WTC11 (cell line): ENCODE results near the gene HIBADH. TPM values are rescaled to one million over a fixed set of nuclear protein-coding genes. Genes with fewer than 3 reads are reported as not detected.
A peak's percentile ranks its signal among the peaks of the same experiment; 100 is the strongest.

Experiments used
- ATAC-seq: fragments of 200-7000 bp; cut with Tn5 transposase; 2 replicates; pipeline ENCODE4 v1.10.0; 2021; ENCODE audit warnings: mild to moderate bottlenecking, moderate library complexity
- CTCF ChIA-PET: fragments of 300-600 bp; sonication (Branson Sonifier 250); formaldehyde crosslinking; loops from one replicate; lab custom pipeline; 2021; ENCODE audit warnings: antibody characterized with exemption; lab: Charles Lee
- POLR2A ChIA-PET: fragments of 350-600 bp; sonication (Branson Sonifier 250); formaldehyde crosslinking; loops from one replicate; lab custom pipeline; 2021; ENCODE audit warnings: antibody characterized with exemption; lab: Charles Lee
- DNase-seq: peaks from one replicate; pipeline ENCODE4 v3.0.0; 2021; ENCODE audit warnings: low spot score
- H3K27ac Mint-ChIP-seq: 2 replicates; pipeline ENCODE4 v1.8.0; 2021; ENCODE audit warnings: mixed read lengths
- H3K27me3 Mint-ChIP-seq: 2 replicates; pipeline ENCODE4 v1.8.0; 2021; ENCODE audit warnings: low read depth, mild to moderate bottlenecking, moderate library complexity, mixed read lengths
- H3K36me3 Mint-ChIP-seq: 2 replicates; pipeline ENCODE4 v1.8.0; 2021; ENCODE audit warnings: mixed read lengths
- H3K4me1 Mint-ChIP-seq: 2 replicates; pipeline ENCODE4 v1.8.0; 2022; ENCODE audit warnings: mixed read lengths
- H3K4me3 Mint-ChIP-seq: 2 replicates; pipeline ENCODE4 v1.8.0; 2021; ENCODE audit warnings: mild to moderate bottlenecking, moderate library complexity, mixed read lengths
- H3K9me3 Mint-ChIP-seq: 2 replicates; pipeline ENCODE4 v1.8.0; 2021; ENCODE audit warnings: mixed read lengths
- AFF4 ChIP-seq: sonication (generic); formaldehyde crosslinking; IDR thresholded peaks from 2 replicates; pipeline ENCODE4 v1.8.1; 2023; ENCODE audit warnings: mild to moderate bottlenecking, missing genetic modification reagents, borderline replicate concordance
- CBFB ChIP-seq: sonication (generic); formaldehyde crosslinking; IDR thresholded peaks from 2 replicates; pipeline ENCODE4 v1.8.1; 2022; ENCODE audit warnings: mild to moderate bottlenecking, low read depth, missing genetic modification reagents
- E2F5 ChIP-seq: sonication (generic); formaldehyde crosslinking; IDR thresholded peaks from 2 replicates; pipeline ENCODE4 v1.8.1; 2022; ENCODE audit warnings: mild to moderate bottlenecking, moderate library complexity, missing genetic modification reagents
- ERG ChIP-seq: fragments of 250-450 bp; sonication (Bioruptor Pico); IDR thresholded peaks from 2 replicates; pipeline ENCODE4 v1.8.0; 2021; ENCODE audit warnings: mild to moderate bottlenecking
- ESRRA ChIP-seq: sonication (generic); formaldehyde crosslinking; IDR thresholded peaks from 2 replicates; pipeline ENCODE4 v1.8.1; 2022; ENCODE audit warnings: mild to moderate bottlenecking, missing genetic modification reagents, borderline replicate concordance
- HMGXB4 ChIP-seq: sonication (generic); formaldehyde crosslinking; IDR thresholded peaks from 2 replicates; pipeline ENCODE4 v1.8.1; 2023; ENCODE audit warnings: mild to moderate bottlenecking, moderate library complexity, missing genetic modification reagents
- MAX ChIP-seq: sonication (generic); formaldehyde crosslinking; IDR thresholded peaks from 2 replicates; pipeline ENCODE4 v1.8.0; 2022; ENCODE audit warnings: mild to moderate bottlenecking, missing genetic modification reagents
- NR2C2 ChIP-seq: sonication (generic); formaldehyde crosslinking; IDR thresholded peaks from 2 replicates; pipeline ENCODE4 v1.8.0; 2022; ENCODE audit warnings: mild to moderate bottlenecking, missing genetic modification reagents
- PREB ChIP-seq: sonication (generic); formaldehyde crosslinking; IDR thresholded peaks from 2 replicates; pipeline ENCODE4 v1.8.1; 2022; ENCODE audit warnings: mild to moderate bottlenecking, missing genetic modification reagents, moderate library complexity, borderline replicate concordance
- TP53 ChIP-seq: sonication (generic); formaldehyde crosslinking; IDR thresholded peaks from 2 replicates; pipeline ENCODE4 v1.8.1; 2023; ENCODE audit warnings: mild to moderate bottlenecking, missing genetic modification reagents
- USF1 ChIP-seq: sonication (generic); formaldehyde crosslinking; IDR thresholded peaks from 2 replicates; pipeline ENCODE4 v1.8.0; 2022; ENCODE audit warnings: mild to moderate bottlenecking, missing genetic modification reagents
- ZNF281 ChIP-seq: sonication (generic); formaldehyde crosslinking; IDR thresholded peaks from 2 replicates; pipeline ENCODE4 v1.8.0; 2023; ENCODE audit warnings: mild to moderate bottlenecking, missing genetic modification reagents
- ZNF317 ChIP-seq: sonication (generic); formaldehyde crosslinking; IDR thresholded peaks from 2 replicates; pipeline ENCODE4 v1.8.1; 2023; ENCODE audit warnings: low read depth, mild to moderate bottlenecking, moderate library complexity, missing genetic modification reagents, borderline replicate concordance
- total RNA-seq: library from RNA; stranded (reverse); gene quantifications from 3 replicates; pipeline ENCODE4 v1.2.3, GENCODE V29; 2021

HIBADH gene
- total RNA-seq, 1 experiment from 2014 or later: 27.9 TPM

GRCh38 chr7:27601217-27601616 is 61.5 kb downstream of the HIBADH start:
- DNase-seq (no peak), ATAC-seq (no peak)
- peaks cover 3% of the 10 kb centered on the region; the same call in 1 of the 2 replicates for H3K36me3 Mint-ChIP-seq
- peaks cover 3% of the 10 kb centered on the region for H3K9me3 Mint-ChIP-seq
- H3K27ac Mint-ChIP-seq: peak overlapping the region; percentile 42; the same call in 1 of the 2 replicates
- no peak overlapping the region for H3K4me3 Mint-ChIP-seq
- peaks cover 57% of the 10 kb centered on the region for H3K4me1 Mint-ChIP-seq
- CTCF ChIA-PET: no interaction called here
- H3K27me3 Mint-ChIP-seq: no peaks in the 10 kb centered on the region
- TF ChIP-seq USF1 (no peak), PREB (CRISPR knock-in tag) (no peak), TP53 (CRISPR knock-in tag) (no peak), ZNF317 (CRISPR knock-in tag) (no peak), ZNF281 (no peak), NR2C2 (CRISPR knock-in tag) (no peak), E2F5 (CRISPR knock-in tag) (no peak), CBFB (CRISPR knock-in tag) (no peak), HMGXB4 (no peak), MAX (CRISPR knock-in tag) (no peak), AFF4 (CRISPR knock-in tag) (no peak)
- POLR2A ChIA-PET: no interaction called here

- H3K36me3 Mint-ChIP-seq: peaks cover 3% of the 10 kb centered on the region; the same call in 1 of the 2 replicates
- TF ChIP-seq ESRRA (CRISPR knock-in tag) (no peak), ERG (no peak)
- H3K9me3 Mint-ChIP-seq: peaks cover 3% of the 10 kb centered on the region
- DNase-seq (no peak), ATAC-seq (no peak)
- H3K4me3 Mint-ChIP-seq: no peak overlapping the region
- H3K27me3 Mint-ChIP-seq: no peaks in the 10 kb centered on the region
- H3K27ac Mint-ChIP-seq: no peak overlapping the region
- peaks cover 54% of the 10 kb centered on the region for H3K4me1 Mint-ChIP-seq
- ChIA-PET POLR2A (no interaction called here), CTCF (no interaction called here)
Measured at GRCh38 chr7:27600247-27600646, 62.4 kb downstream of the HIBADH start.
